HepG2 (cell line): ENCODE measurements around the gene LGI4. TPM values are rescaled to one million over a fixed set of nuclear protein-coding genes. Genes with fewer than 3 reads are reported as not detected.
A peak's percentile ranks its signal among the peaks of the same experiment; 100 is the strongest.

ENCODE experiments used
- HMGA1 ChIP-seq: sonication (generic); formaldehyde crosslinking; conservative IDR thresholded peaks from 2 replicates; pipeline ENCODE4 v1.4.0; 2020; ENCODE audit warnings: missing genetic modification reagents
- HMGXB4 ChIP-seq, 2 experiments: sonication (generic) in 1 of 2; formaldehyde crosslinking in 1 of 2; IDR thresholded peaks; 2 replicates each; pipeline versions ENCODE4 v1.4.0 to v1.6.1; 2018 to 2020; ENCODE audit warnings: missing genetic modification reagents in 2 of 2, borderline replicate concordance in 1 of 2, low read depth in 1 of 2, mild to moderate bottlenecking in 1 of 2, missing biosample characterization in 1 of 2
- KLF6 ChIP-seq: IDR thresholded peaks from 2 replicates; pipeline ENCODE4 v1.8.0; 2016; ENCODE audit warnings: missing biosample characterization, missing genetic modification reagents
- PRDM10 ChIP-seq: sonication (generic); formaldehyde crosslinking; IDR thresholded peaks from 2 replicates; pipeline ENCODE4 v1.4.0; 2020; ENCODE audit warnings: low read depth, missing genetic modification reagents
- SP4 ChIP-seq: sonication (generic); formaldehyde crosslinking; IDR thresholded peaks from 2 replicates; pipeline ENCODE4 v1.8.1; 2023; ENCODE audit warnings: mild to moderate bottlenecking, missing genetic modification reagents
- TFDP1 ChIP-seq: IDR thresholded peaks from 2 replicates; pipeline ENCODE4 v1.6.1; 2016; ENCODE audit warnings: missing compliant biosample characterization, missing genetic modification reagents, borderline replicate concordance
- ZNF251 ChIP-seq: sonication (generic); formaldehyde crosslinking; IDR thresholded peaks from 2 replicates; pipeline ENCODE4 v1.9.0; 2021; ENCODE audit warnings: mild to moderate bottlenecking, missing genetic modification reagents
- ZNF30 ChIP-seq: sonication (generic); formaldehyde crosslinking; IDR thresholded peaks from 2 replicates; pipeline ENCODE4 v1.5.0; 2020; ENCODE audit warnings: mild to moderate bottlenecking, missing genetic modification reagents
- ZNF343 ChIP-seq: sonication (generic); formaldehyde crosslinking; IDR thresholded peaks from 2 replicates; pipeline ENCODE4 v1.4.0; 2020; ENCODE audit warnings: mild to moderate bottlenecking, missing genetic modification reagents
- polyA plus RNA-seq, 8 experiments: library from polyadenylated mRNA; depleted of rRNA in 3 of 8; stranded (reverse) in 7 of 8; unstranded in 1 of 8; fragments of >200 nt; fragmentation: Illumina TruSeq in 4 of 8; extraction: Trizol in 4 of 8; gene quantifications; 2 replicates each; pipeline versions ENCODE4 v1.2.1 to v1.2.3, GENCODE V29; 2011 to 2016; ENCODE audit warnings: low read depth in 4 of 8, missing spikeins in 1 of 8, mixed read lengths in 1 of 8; ENCODE audit not compliant: insufficient read depth in 1 of 8
- total RNA-seq, 5 experiments: library from RNA; depleted of rRNA; stranded (reverse); fragments of >200 nt; fragmentation: Illumina TruSeq; extraction: Trizol; gene quantifications; 2 replicates each; pipeline ENCODE4 v1.2.3, GENCODE V29; 2016; ENCODE audit warnings: low read depth in 1 of 5
- TF ChIP-seq, protein P1 (sequence below): sonication (generic); formaldehyde crosslinking; conservative IDR thresholded peaks from 2 replicates; pipeline ENCODE4 v1.8.0; 2022; ENCODE audit warnings: low read depth, missing genetic modification reagents
- TF ChIP-seq, protein P2 (sequence below): sonication (generic); formaldehyde crosslinking; IDR thresholded peaks from 2 replicates; pipeline ENCODE4 v1.5.1; 2020; ENCODE audit warnings: mild to moderate bottlenecking, missing genetic modification reagents, moderate library complexity

LGI4 gene
- total and polyA plus RNA-seq, 2 of the 13 experiments (the other 11 are each of a cell fraction or from before 2014, with no cell fraction given): 2.8 TPM; not detected in 1

- TF ChIP-seq, protein P1, sequence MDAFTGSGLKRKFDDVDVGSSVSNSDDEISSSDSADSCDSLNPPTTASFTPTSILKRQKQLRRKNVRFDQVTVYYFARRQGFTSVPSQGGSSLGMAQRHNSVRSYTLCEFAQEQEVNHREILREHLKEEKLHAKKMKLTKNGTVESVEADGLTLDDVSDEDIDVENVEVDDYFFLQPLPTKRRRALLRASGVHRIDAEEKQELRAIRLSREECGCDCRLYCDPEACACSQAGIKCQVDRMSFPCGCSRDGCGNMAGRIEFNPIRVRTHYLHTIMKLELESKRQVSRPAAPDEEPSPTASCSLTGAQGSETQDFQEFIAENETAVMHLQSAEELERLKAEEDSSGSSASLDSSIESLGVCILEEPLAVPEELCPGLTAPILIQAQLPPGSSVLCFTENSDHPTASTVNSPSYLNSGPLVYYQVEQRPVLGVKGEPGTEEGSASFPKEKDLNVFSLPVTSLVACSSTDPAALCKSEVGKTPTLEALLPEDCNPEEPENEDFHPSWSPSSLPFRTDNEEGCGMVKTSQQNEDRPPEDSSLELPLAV: no peak
- TF ChIP-seq KLF6 (CRISPR knock-in tag) (no peak), ZNF30 (CRISPR knock-in tag) (no peak), TFDP1 (CRISPR knock-in tag) (no peak), HMGXB4 (CRISPR knock-in tag; IDR thresholded peaks at IDR 0.05; ENCODE audit: borderline replicate concordance in 1 of 2, low read depth in 1 of 2) (no peak), PRDM10 (CRISPR knock-in tag) (no peak), ZNF343 (CRISPR knock-in tag) (no peak), SP4 (CRISPR knock-in tag) (no peak), HMGA1 (CRISPR knock-in tag) (no peak), ZNF251 (CRISPR knock-in tag) (no peak)
- TF ChIP-seq, protein P2, sequence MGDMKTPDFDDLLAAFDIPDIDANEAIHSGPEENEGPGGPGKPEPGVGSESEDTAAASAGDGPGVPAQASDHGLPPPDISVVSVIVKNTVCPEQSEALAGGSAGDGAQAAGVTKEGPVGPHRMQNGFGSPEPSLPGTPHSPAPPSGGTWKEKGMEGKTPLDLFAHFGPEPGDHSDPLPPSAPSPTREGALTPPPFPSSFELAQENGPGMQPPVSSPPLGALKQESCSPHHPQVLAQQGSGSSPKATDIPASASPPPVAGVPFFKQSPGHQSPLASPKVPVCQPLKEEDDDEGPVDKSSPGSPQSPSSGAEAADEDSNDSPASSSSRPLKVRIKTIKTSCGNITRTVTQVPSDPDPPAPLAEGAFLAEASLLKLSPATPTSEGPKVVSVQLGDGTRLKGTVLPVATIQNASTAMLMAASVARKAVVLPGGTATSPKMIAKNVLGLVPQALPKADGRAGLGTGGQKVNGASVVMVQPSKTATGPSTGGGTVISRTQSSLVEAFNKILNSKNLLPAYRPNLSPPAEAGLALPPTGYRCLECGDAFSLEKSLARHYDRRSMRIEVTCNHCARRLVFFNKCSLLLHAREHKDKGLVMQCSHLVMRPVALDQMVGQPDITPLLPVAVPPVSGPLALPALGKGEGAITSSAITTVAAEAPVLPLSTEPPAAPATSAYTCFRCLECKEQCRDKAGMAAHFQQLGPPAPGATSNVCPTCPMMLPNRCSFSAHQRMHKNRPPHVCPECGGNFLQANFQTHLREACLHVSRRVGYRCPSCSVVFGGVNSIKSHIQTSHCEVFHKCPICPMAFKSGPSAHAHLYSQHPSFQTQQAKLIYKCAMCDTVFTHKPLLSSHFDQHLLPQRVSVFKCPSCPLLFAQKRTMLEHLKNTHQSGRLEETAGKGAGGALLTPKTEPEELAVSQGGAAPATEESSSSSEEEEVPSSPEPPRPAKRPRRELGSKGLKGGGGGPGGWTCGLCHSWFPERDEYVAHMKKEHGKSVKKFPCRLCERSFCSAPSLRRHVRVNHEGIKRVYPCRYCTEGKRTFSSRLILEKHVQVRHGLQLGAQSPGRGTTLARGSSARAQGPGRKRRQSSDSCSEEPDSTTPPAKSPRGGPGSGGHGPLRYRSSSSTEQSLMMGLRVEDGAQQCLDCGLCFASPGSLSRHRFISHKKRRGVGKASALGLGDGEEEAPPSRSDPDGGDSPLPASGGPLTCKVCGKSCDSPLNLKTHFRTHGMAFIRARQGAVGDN (CRISPR knock-in tag): peak; percentile 74
- TF ChIP-seq, all 625 proteins: peak for 12
Observed at GRCh38 chr19:35112995-35113688, 21.7 kb downstream of the LGI4 start (continued).
